Duodenal mucosa (tissue), 2 donors: Measurements from ENCODE around the gene MAGEA11.
"Not testable (repeated sequence)": the region's sequence is repeated elsewhere in the genome, so short reads cannot be mapped to it uniquely, and the experiment has no call there.

Experiments
- H3K27ac ChIP-seq: one replicate; pipeline ENCODE4 v1.7.0; 2013; ENCODE audit warnings: low read depth, low read length
- H3K27me3 ChIP-seq, 2 donors: one replicate each; pipeline ENCODE4 v1.7.0; 2013; ENCODE audit warnings: low read length in 2 of 2, control low read depth in 1 of 2; ENCODE audit not compliant: insufficient read depth in 2 of 2, control insufficient read depth in 1 of 2
- H3K36me3 ChIP-seq, 2 donors: one replicate each; pipeline ENCODE4 v1.7.0; 2013; ENCODE audit warnings: low read length in 2 of 2, control low read depth in 1 of 2; ENCODE audit not compliant: insufficient read depth in 2 of 2, control insufficient read depth in 1 of 2
- H3K4me1 ChIP-seq, 2 donors: one replicate each; pipeline ENCODE4 v1.7.0; 2013; ENCODE audit warnings: low read length in 2 of 2, control low read depth in 1 of 2; ENCODE audit not compliant: insufficient read depth in 2 of 2, control insufficient read depth in 1 of 2
- H3K4me3 ChIP-seq, 2 donors: one replicate each; pipeline ENCODE4 v1.7.0; 2013; ENCODE audit warnings: low read length in 2 of 2, low read depth in 1 of 2
- H3K9ac ChIP-seq, 2 donors: one replicate each; pipeline ENCODE4 v1.7.0; 2013; ENCODE audit warnings: low read length in 2 of 2, low read depth in 1 of 2
- H3K9me3 ChIP-seq, 2 donors: one replicate each; pipeline ENCODE4 v1.7.0; 2013; ENCODE audit warnings: low read length in 2 of 2, control low read depth in 1 of 2; ENCODE audit not compliant: control insufficient read depth in 1 of 2

The MAGEA11 gene

DNA sequence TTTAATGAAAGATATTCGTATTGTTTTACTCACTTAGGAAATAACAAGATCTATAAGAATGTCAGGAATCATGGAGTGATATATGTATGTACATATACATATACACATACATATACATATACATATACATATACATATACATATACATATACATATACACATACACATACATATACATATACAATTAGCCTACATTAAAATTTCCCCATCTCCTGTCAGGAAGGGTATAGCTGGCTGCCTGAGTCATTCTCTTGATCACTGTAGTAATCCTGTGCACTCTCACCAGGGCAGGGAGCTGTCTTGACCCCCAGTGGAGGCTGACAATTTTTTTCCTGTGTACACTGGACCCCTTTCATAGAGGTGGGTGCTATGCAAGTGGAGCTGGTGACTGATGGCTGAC, 23.3 kb upstream of the MAGEA11 start:
- H3K4me1 ChIP-seq: no peaks in the 10 kb centered on the region
- H3K36me3 ChIP-seq: no peaks in the 10 kb centered on the region
- no peak overlapping the region for H3K27ac ChIP-seq
- H3K27me3 ChIP-seq: no peaks in the 10 kb centered on the region
- H3K9ac ChIP-seq: no peak overlapping the region
- no peak overlapping the region for H3K4me3 ChIP-seq
- H3K9me3 ChIP-seq: no peaks in the 10 kb centered on the region

DNA sequence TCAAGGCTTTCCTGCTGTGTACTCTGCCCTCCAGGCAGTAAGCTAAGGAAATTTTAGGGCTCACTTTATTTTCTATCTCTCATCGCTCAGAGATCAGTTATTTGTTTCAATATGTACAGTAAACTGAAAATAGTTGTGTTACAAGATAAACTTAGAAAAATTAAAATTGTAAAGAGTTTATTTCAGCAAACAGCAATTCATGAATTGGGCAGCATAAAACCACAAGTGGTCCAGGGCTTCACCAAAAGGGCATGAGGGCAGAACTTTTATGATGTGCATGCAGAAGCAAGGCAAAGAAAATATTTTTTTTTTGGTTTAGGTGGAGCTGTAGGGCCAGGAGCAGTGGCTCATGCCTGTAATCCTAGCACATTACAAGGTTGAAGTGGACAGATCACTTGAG, 20.1 kb upstream of the MAGEA11 start:
- no peak overlapping the region for H3K9ac ChIP-seq
- H3K4me1 ChIP-seq: no peaks in the 10 kb centered on the region
- no peaks in the 10 kb centered on the region for H3K36me3 ChIP-seq
- H3K27me3 ChIP-seq: no peaks in the 10 kb centered on the region
- no peaks in the 10 kb centered on the region for H3K9me3 ChIP-seq
- H3K27ac ChIP-seq: no peak overlapping the region
- no peak overlapping the region for H3K4me3 ChIP-seq

- H3K4me1 ChIP-seq, H3K27ac ChIP-seq, H3K9me3 ChIP-seq, H3K4me3 ChIP-seq, H3K36me3 ChIP-seq, H3K27me3 ChIP-seq, H3K9ac ChIP-seq: not testable (repeated sequence)
Observed at GRCh38 chrX:149692686-149693272, 19.1 kb upstream of the MAGEA11 start.

DNA sequence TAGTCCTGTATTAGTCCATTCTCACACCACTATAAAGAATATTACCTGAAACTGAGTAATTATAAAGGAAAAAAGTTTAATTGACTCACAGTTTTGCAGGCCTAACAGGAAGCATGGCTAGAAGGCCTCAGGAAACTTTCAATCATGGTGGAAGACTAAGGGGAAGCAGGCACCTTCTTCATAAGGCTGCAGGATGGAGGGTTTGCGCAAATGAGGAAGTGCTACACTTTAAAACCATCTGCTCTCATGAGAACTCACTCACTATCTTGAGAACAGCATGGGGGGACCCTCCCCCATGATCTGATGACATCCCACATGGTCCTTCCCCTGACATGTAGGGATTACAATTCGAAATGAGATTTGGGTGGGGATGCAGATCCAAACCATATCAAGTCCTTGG, 12.1 kb upstream of the MAGEA11 start:
- Histone ChIP-seq H3K4me1 (no peaks in the 10 kb centered on the region), H3K9me3 (no peaks in the 10 kb centered on the region), H3K27ac (no peak overlapping the region), H3K27me3 (no peaks in the 10 kb centered on the region), H3K36me3 (no peaks in the 10 kb centered on the region), H3K9ac (no peak overlapping the region), H3K4me3 (no peak overlapping the region)

GRCh38 chrX:149704664-149705063, 7.2 kb upstream of the MAGEA11 start:
- no peak overlapping the region for H3K9ac ChIP-seq
- no peaks in the 10 kb centered on the region for H3K9me3 ChIP-seq
- no peaks in the 10 kb centered on the region for H3K27me3 ChIP-seq
- H3K4me1 ChIP-seq: no peaks in the 10 kb centered on the region
- no peak overlapping the region for H3K4me3 ChIP-seq
- no peak overlapping the region for H3K27ac ChIP-seq
- no peaks in the 10 kb centered on the region for H3K36me3 ChIP-seq

- Histone ChIP-seq H3K4me3 (no peak overlapping the region), H3K9me3 (no peaks in the 10 kb centered on the region), H3K27me3 (no peaks in the 10 kb centered on the region), H3K4me1 (no peaks in the 10 kb centered on the region), H3K36me3 (no peaks in the 10 kb centered on the region), H3K27ac (no peak overlapping the region), H3K9ac (no peak overlapping the region)
Observed at GRCh38 chrX:149707147-149707901, 4.5 kb upstream of the MAGEA11 start.

- no peak overlapping the region for H3K4me3 ChIP-seq
- no peaks in the 10 kb centered on the region for H3K4me1 ChIP-seq
- H3K36me3 ChIP-seq: no peaks in the 10 kb centered on the region
- no peaks in the 10 kb centered on the region for H3K27me3 ChIP-seq
- H3K9me3 ChIP-seq: no peaks in the 10 kb centered on the region
- no peak overlapping the region for H3K9ac ChIP-seq
- no peak overlapping the region for H3K27ac ChIP-seq
Observed at GRCh38 chrX:149712831-149713230, 971 bp downstream of the MAGEA11 start.

GRCh38 chrX:149713279-149714050, 1.6 kb downstream of the MAGEA11 start:
- no peaks in the 10 kb centered on the region for H3K4me1 ChIP-seq
- H3K4me3 ChIP-seq: no peak overlapping the region
- H3K9ac ChIP-seq: no peak overlapping the region
- no peaks in the 10 kb centered on the region for H3K36me3 ChIP-seq
- no peaks in the 10 kb centered on the region for H3K9me3 ChIP-seq
- no peak overlapping the region for H3K27ac ChIP-seq
- no peaks in the 10 kb centered on the region for H3K27me3 ChIP-seq

- Histone ChIP-seq H3K27ac (no peak overlapping the region), H3K4me1 (no peaks in the 10 kb centered on the region), H3K4me3 (no peak overlapping the region), H3K36me3 (no peaks in the 10 kb centered on the region), H3K27me3 (no peaks in the 10 kb centered on the region), H3K9ac (no peak overlapping the region), H3K9me3 (no peaks in the 10 kb centered on the region)
Observed at GRCh38 chrX:149715468-149715867, 3.6 kb downstream of the MAGEA11 start.

GRCh38 chrX:149716632-149717031, 4.8 kb downstream of the MAGEA11 start:
- H3K27ac ChIP-seq: no peak overlapping the region
- H3K9ac ChIP-seq: no peak overlapping the region
- H3K36me3 ChIP-seq: no peaks in the 10 kb centered on the region
- H3K4me1 ChIP-seq: no peaks in the 10 kb centered on the region
- H3K27me3 ChIP-seq: no peaks in the 10 kb centered on the region
- H3K4me3 ChIP-seq: no peak overlapping the region
- no peaks in the 10 kb centered on the region for H3K9me3 ChIP-seq
